Measurements from ENCODE around the gene ZNF862. TPM values are rescaled to one million over a fixed set of nuclear protein-coding genes. Genes with fewer than 3 reads are reported as not detected.
A peak's percentile ranks its signal among the peaks of the same experiment; 100 is the strongest.

Gene ZNF862
- total and polyA plus RNA-seq, 2 experiments from 2014 or later = 0.94 to 2.3 TPM

DNA sequence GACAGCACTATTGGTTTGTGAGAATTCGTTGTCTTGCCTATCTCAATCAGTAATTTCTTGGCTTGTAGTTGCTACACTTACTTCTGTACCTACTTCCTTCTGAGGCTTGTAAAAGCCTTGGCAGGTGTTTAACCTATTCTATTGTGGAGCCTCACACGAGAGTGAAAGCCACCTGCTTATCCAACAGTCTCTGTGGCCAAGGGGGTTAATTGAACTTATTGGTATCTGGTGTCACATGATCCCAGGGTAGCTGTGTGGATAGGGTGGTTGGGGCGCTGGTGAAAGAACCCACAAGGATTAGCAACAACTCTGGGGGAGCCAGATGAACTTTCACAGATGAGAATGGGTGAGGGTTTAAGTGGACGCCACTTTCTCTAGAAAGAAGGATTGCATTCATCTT lies 21.7 kb downstream of the ZNF862 start (continued):
- no peak for TF ChIP-seq CTCF (conservative IDR thresholded peaks at IDR 0.05; ENCODE audit: low read depth in 2 of 2)
- no peak for TF ChIP-seq CREB1 (CRISPR knock-in tag; IDR thresholded peaks at IDR 0.05; ENCODE audit: low read depth)

GRCh38 chr7:149860821-149861727 lies 22.9 kb downstream of the ZNF862 start:
- Histone ChIP-seq H4K20me1 (replicated peaks; ENCODE audit: insufficient read depth) (no peaks in the 10 kb centered on the region), H3K4me3 (no peak overlapping the region), H3K36me3 (ENCODE audit: insufficient read depth) (no peaks in the 10 kb centered on the region), H3F3A (replicated peaks; ENCODE audit: low read depth) (no peaks in the 10 kb centered on the region), H3K9me2 (ENCODE audit: insufficient read depth) (no peaks in the 10 kb centered on the region), H3K4me1 (ENCODE audit: insufficient read depth) (0 out of 2 replicates have a peak, but pooled peaks cover 2% of the 10 kb centered on the region), H3K4me2 (no peak overlapping the region), H3K79me2 (replicated peaks; ENCODE audit: insufficient read depth) (no peaks in the 10 kb centered on the region), H3K27ac (ENCODE audit: low read depth) (no peak overlapping the region), H3K27me3 (ENCODE audit: insufficient read depth) (no peaks in the 10 kb centered on the region), H2AFZ (no peak overlapping the region)
- no peaks in the 10 kb centered on the region; the same call in 2 of the 3 replicates for H3K36me3 Mint-ChIP-seq (ENCODE audit: low read depth)
- ATAC-seq = peak; percentile 96
- TF ChIP-seq NANOG (IDR thresholded peaks at IDR 0.05; ENCODE audit: borderline replicate concordance) = no peak
- TF ChIP-seq JUNB (IDR thresholded peaks at IDR 0.05; ENCODE audit: unreplicated experiment) = no peak
- no peak for TF ChIP-seq EZH2phosphoT487 (IDR thresholded peaks at IDR 0.05; ENCODE audit: unreplicated experiment)
- TF ChIP-seq CTCF (conservative IDR thresholded peaks at IDR 0.05; ENCODE audit: low read depth in 2 of 2) = peak; percentile 80 to 97
- no peak for TF ChIP-seq ZNF331 (CRISPR knock-in tag; IDR thresholded peaks at IDR 0.05; ENCODE audit: low read depth)
- TF ChIP-seq ZNF462 (CRISPR knock-in tag; IDR thresholded peaks at IDR 0.05) = no peak
- peak; percentile 56 for TF ChIP-seq REST (IDR thresholded peaks at IDR 0.05; ENCODE audit: unreplicated experiment)
- TF ChIP-seq ZNF114 (CRISPR knock-in tag; IDR thresholded peaks at IDR 0.05) = no peak
- DNase-seq (ENCODE audit: low spot score) = peak; percentile 85
- H3K27me3 Mint-ChIP-seq (ENCODE audit: insufficient read depth, low read depth, poor library complexity) = peaks cover 13% of the 10 kb centered on the region
- H3K9me3 Mint-ChIP-seq = no peaks in the 10 kb centered on the region; the same call in 2 of the 3 replicates
- no peak overlapping the region for H3K4me3 Mint-ChIP-seq
- no peak overlapping the region for H3K27ac Mint-ChIP-seq
- peaks cover 11% of the 10 kb centered on the region for H3K4me1 Mint-ChIP-seq
